Pancreas (tissue), 10 donors: ENCODE measurements around the gene CLK4. TPM values are rescaled to one million over a fixed set of nuclear protein-coding genes. Genes with fewer than 3 reads are reported as not detected.

Experiments
- ATAC-seq, 4 donors: fragments of 200-7000 bp; cut with Tn5 transposase; one replicate each; pipeline versions ENCODE4 v1.8.0 to v1.9.1; 2020; ENCODE audit warnings: mild to moderate bottlenecking in 4 of 4, moderate library complexity in 4 of 4
- DNase-seq, 6 donors: peaks; one replicate each; pipeline ENCODE4 v3.0.0-alpha.2; 2020
- FAIRE-seq: peaks from 2 replicates; lab custom pipeline; 2012; peaks lifted over from hg19 to GRCh38; lab: Jason Lieb, UNC
- H3K27ac ChIP-seq, 4 donors: fragments of 200-600 bp; sonication (generic); 1 replicate in 3 of 4; 2 replicates in 1 of 4; pipeline versions ENCODE4 v1.5.0 to v1.8.0; 2020
- H3K27me3 ChIP-seq, 4 donors: fragments of 200-600 bp; one replicate each; pipeline ENCODE4 v1.8.0; 2021
- H3K36me3 ChIP-seq, 3 donors: fragments of 200-600 bp; sonication (generic) in 1 of 3; one replicate each; pipeline versions ENCODE4 v1.5.0 to v1.8.0; 2020 to 2021
- H3K4me1 ChIP-seq, 3 donors: fragments of 200-600 bp; one replicate each; pipeline ENCODE4 v1.8.0; 2021
- H3K4me3 ChIP-seq, 4 donors: fragments of 200-600 bp; sonication (generic) in 2 of 4; one replicate each; pipeline versions ENCODE4 v1.5.0 to v1.8.0; 2020 to 2021
- H3K9me3 ChIP-seq, 4 donors: fragments of 200-600 bp; one replicate each; pipeline ENCODE4 v1.8.0; 2021
- CTCF ChIP-seq, 4 donors: fragments of 200-600 bp; sonication (generic) in 3 of 4; IDR thresholded peaks; one replicate each; pipeline versions ENCODE4 v1.5.0 to v1.8.0; 2021; ENCODE audit warnings: antibody characterized with exemption in 4 of 4
- WGBS, 2 donors: extraction: QIAGEN DNeasy Blood & Tissue Kit; methylation state at CpG; one replicate each; pipeline ENCODE4 v1.1.7; 2013; 5-methylcytosine and 5-hydroxymethylcytosine counted together
- intact Hi-C, 3 donors: fragments of 100-400 bp; cut with DNase I; formaldehyde crosslinking; loops; one replicate each; pipeline versions ENCODE4 v1.11.1 to v1.14.2; 2022
- polyA plus RNA-seq, 2 donors: library from polyadenylated mRNA; stranded (reverse); fragments of 200-250 nt; gene quantifications; one replicate each; pipeline ENCODE4 v1.2.3, GENCODE V29; 2013
- total RNA-seq, 6 donors: library from RNA; stranded (reverse); fragmentation: NEBNext Ultra II Directional in 4 of 6; extraction: Animal tissue kit (Norgen Biotek cat#: 25700) in 4 of 6; gene quantifications; one replicate each; pipeline versions ENCODE4 v1.2.1 to v1.2.4, GENCODE V29; 2021 to 2023
- donor health status: healthy with polysubstance abuse.
- donor health status: DM: no; HTN: no; CAD: no; lungs with moderate emphysema.
- donor health status: DM: no; HTN: no; CAD: no.
- donor health status: control.
- donor health status: control.
- donor health status: Bipolar disorder and iron deficiency.
- donor health status: DM: yes; HTN: yes; CAD: no.
- donor health status: DM: no; HTN: no; CAD: no.
- donor health status: DM: no; HTN: no; CAD: no.
- donor health status: DM: yes; HTN: yes; CAD: no.

The CLK4 gene
- total and polyA plus RNA-seq, 8 donors = 10.6 to 47.0 (median 22.1) TPM

DNA sequence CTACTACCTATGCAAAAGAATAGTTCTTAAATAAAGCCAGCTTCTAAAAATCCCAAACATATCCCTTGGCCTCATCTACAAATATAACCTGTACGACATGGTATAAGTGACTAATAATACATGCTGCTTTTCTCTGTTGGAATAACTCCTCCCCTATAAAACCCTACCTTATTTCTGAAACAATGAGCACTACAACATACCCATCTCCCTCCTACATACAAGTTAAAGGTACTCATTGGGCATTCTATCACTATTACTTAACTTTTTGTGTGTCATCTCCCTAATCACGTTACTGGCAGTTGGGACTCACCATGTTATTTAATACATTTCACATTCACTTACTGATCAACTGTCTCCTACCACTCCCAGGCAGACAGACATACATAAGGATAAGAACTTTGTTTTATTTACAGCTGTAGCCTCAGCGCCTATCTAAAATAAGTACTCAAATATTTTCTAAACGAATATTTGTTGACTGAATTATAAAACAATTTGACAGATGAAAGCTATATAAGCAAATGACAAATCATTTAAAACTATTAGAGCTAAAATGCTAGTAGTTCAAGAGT lies 4.1 kb downstream of the CLK4 start:
- ATAC-seq (no peak), DNase-seq (no peak), FAIRE-seq (no peak)
- Histone ChIP-seq H3K27ac (no peak overlapping the region), H3K36me3 (peaks cover 2 to 47% (median 27%) of the 10 kb centered on the region in 3 donors), H3K27me3 (no peaks in the 10 kb centered on the region), H3K9me3 (no peaks in the 10 kb centered on the region), H3K4me1 (peaks cover 0 to 16% (median 15%) of the 10 kb centered on the region in 3 donors), H3K4me3 (no peak overlapping the region)
- TF ChIP-seq CTCF (IDR thresholded peaks at IDR 0.05) = no peak
- WGBS, 2 donors = 68 to 72% methylated on average over 4 of the region's 4 CpGs
- intact Hi-C loops = no loop called here

DNA sequence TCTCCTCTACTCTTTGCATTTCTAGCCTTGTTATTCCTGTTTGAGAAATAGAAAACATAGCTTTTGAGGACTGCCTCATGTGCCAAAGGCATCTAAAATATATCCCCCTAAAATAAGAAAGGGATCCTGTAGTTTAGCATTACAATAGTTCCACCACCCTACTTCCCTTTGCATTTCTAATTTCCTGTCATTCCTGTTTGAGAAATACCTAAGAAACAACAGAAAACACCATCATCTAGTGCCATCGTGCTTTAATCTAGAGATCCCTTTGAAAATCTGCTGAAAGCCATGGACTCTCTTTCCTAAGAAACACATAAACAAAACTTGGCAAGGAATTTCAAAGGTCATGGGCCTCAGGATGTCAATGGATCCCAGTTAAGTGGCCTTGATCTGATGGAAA lies 7.5 kb downstream of the CLK4 start:
- H3K27me3 ChIP-seq = no peaks in the 10 kb centered on the region
- no peak for DNase-seq
- WGBS, 2 donors = 59 to 65% methylated on average over 1 of the region's 1 CpG
- H3K4me1 ChIP-seq = peaks cover 0 to 15% (median 11%) of the 10 kb centered on the region in 3 donors
- H3K36me3 ChIP-seq = peaks cover 7 to 81% (median 49%) of the 10 kb centered on the region in 3 donors
- no peak overlapping the region for H3K27ac ChIP-seq
- no peak for ATAC-seq
- intact Hi-C loops = no loop called here
- H3K9me3 ChIP-seq = no peaks in the 10 kb centered on the region
- H3K4me3 ChIP-seq = no peak overlapping the region
- no peak for FAIRE-seq
- TF ChIP-seq CTCF (IDR thresholded peaks at IDR 0.05) = no peak

- no peak for DNase-seq
- 71 to 78% methylated on average over 7 of the region's 7 CpGs for WGBS, 2 donors
- ATAC-seq = no peak
- intact Hi-C loops = no loop called here
- H3K27me3 ChIP-seq = no peaks in the 10 kb centered on the region
- H3K27ac ChIP-seq = no peak overlapping the region
- peaks cover 4 to 95% (median 47%) of the 10 kb centered on the region in 3 donors for H3K36me3 ChIP-seq
- no peak for TF ChIP-seq CTCF (IDR thresholded peaks at IDR 0.05)
- no peak overlapping the region for H3K4me3 ChIP-seq
- no peaks in the 10 kb centered on the region for H3K4me1 ChIP-seq
- no peak for FAIRE-seq
- no peaks in the 10 kb centered on the region for H3K9me3 ChIP-seq
Measured at GRCh38 chr5:178612299-178612698, 14.6 kb downstream of the CLK4 start.

- ATAC-seq (no peak), FAIRE-seq (no peak), DNase-seq (no peak)
- H3K4me1 ChIP-seq = no peaks in the 10 kb centered on the region
- intact Hi-C loops = no loop called here
- no peak overlapping the region for H3K27ac ChIP-seq
- H3K9me3 ChIP-seq = no peaks in the 10 kb centered on the region
- H3K27me3 ChIP-seq = no peaks in the 10 kb centered on the region
- peaks cover 9 to 79% (median 32%) of the 10 kb centered on the region in 3 donors for H3K36me3 ChIP-seq
- no peak for TF ChIP-seq CTCF (IDR thresholded peaks at IDR 0.05)
- 80 to 85% methylated on average over 3 of the region's 3 CpGs for WGBS, 2 donors
- H3K4me3 ChIP-seq = no peak overlapping the region
Measured at GRCh38 chr5:178606269-178606668, 20.6 kb downstream of the CLK4 start.

- TF ChIP-seq CTCF (IDR thresholded peaks at IDR 0.05) = no peak
- H3K27me3 ChIP-seq = no peaks in the 10 kb centered on the region
- H3K9me3 ChIP-seq = no peaks in the 10 kb centered on the region
- no peak for DNase-seq
- no peak overlapping the region for H3K4me3 ChIP-seq
- no peak for ATAC-seq
- 85 to 86% methylated on average over 3 of the region's 3 CpGs for WGBS, 2 donors
- no peak overlapping the region for H3K27ac ChIP-seq
- peaks cover 9 to 76% (median 32%) of the 10 kb centered on the region in 3 donors for H3K36me3 ChIP-seq
- no peaks in the 10 kb centered on the region for H3K4me1 ChIP-seq
- no peak for FAIRE-seq
- intact Hi-C loops = no loop called here
Measured at GRCh38 chr5:178605788-178606187, 21.1 kb downstream of the CLK4 start.
